Prostate gland (tissue), 2 donors: ENCODE results near the gene IGF2BP2.

Experiments
- POLR2A ChIP-seq: fragments of 450-650 bp; IDR thresholded peaks from one replicate; pipeline ENCODE4 v1.6.1; 2016; ENCODE audit warnings: antibody characterized with exemption, mild to moderate bottlenecking
- TF ChIP-seq, protein P1 (sequence below), 4 experiments: fragments of 200-600 bp in 2 of 4; fragments of 450-650 bp in 2 of 4; sonication (generic) in 2 of 4; IDR thresholded peaks; 1 replicate in 3 of 4; 2 replicates in 1 of 4; pipeline ENCODE4 v1.5.1; 2016 to 2019; ENCODE audit warnings: antibody characterized with exemption in 4 of 4, mild to moderate bottlenecking in 2 of 4, moderate library complexity in 2 of 4

DNA sequence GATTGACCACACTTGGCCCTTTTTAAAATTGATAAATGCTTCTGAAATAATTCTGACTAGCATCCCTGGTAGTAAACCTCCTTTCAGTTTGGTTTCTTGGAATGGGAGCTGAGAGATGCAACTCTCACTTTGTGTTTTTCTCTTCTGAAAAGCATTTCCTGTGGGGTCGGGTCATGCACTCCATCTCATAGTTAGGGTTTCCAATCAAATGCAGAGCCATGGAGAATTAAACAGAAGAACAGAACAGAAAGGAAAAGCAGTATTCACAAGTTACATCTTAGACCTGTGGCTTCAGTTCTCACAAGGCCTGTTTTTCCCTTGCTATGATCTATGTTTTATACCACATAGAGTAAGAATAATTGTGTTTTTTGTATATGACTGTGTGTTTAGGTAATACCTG lies 199.1 kb downstream of the IGF2BP2 start:
- TF ChIP-seq, protein P1, sequence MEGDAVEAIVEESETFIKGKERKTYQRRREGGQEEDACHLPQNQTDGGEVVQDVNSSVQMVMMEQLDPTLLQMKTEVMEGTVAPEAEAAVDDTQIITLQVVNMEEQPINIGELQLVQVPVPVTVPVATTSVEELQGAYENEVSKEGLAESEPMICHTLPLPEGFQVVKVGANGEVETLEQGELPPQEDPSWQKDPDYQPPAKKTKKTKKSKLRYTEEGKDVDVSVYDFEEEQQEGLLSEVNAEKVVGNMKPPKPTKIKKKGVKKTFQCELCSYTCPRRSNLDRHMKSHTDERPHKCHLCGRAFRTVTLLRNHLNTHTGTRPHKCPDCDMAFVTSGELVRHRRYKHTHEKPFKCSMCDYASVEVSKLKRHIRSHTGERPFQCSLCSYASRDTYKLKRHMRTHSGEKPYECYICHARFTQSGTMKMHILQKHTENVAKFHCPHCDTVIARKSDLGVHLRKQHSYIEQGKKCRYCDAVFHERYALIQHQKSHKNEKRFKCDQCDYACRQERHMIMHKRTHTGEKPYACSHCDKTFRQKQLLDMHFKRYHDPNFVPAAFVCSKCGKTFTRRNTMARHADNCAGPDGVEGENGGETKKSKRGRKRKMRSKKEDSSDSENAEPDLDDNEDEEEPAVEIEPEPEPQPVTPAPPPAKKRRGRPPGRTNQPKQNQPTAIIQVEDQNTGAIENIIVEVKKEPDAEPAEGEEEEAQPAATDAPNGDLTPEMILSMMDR (IDR thresholded peaks at IDR 0.05), result no peak
- no peak for TF ChIP-seq POLR2A
